SH-SY5Y (cell line): Measurements from ENCODE around the gene PPIP5K2.

Experiments used
- GATA2 ChIP-seq: IDR thresholded peaks from 2 replicates; pipeline ENCODE4 v1.6.1; 2011; ENCODE audit warnings: mild to moderate bottlenecking, low read depth, low read length
- GATA3 ChIP-seq: IDR thresholded peaks from 2 replicates; pipeline ENCODE4 v1.6.1; 2011; ENCODE audit warnings: low read depth, mild to moderate bottlenecking, low read length, moderate library complexity

- TF ChIP-seq GATA2 (no peak), GATA3 (no peak)
Measured at GRCh38 chr5:103132684-103133083, 12.6 kb downstream of the PPIP5K2 start.
